IPS-NIHi7 (cell line): ENCODE measurements around the gene FHIT.
"Not testable (repeated sequence)": the region's sequence is repeated elsewhere in the genome, so short reads cannot be mapped to it uniquely, and the experiment has no call there.

Experiments used
- DNase-seq: peaks from one replicate; pipeline ENCODE4 v3.0.0; 2012; ENCODE audit warnings: mixed read lengths; ENCODE audit errors: extremely low spot score

The FHIT gene

DNA sequence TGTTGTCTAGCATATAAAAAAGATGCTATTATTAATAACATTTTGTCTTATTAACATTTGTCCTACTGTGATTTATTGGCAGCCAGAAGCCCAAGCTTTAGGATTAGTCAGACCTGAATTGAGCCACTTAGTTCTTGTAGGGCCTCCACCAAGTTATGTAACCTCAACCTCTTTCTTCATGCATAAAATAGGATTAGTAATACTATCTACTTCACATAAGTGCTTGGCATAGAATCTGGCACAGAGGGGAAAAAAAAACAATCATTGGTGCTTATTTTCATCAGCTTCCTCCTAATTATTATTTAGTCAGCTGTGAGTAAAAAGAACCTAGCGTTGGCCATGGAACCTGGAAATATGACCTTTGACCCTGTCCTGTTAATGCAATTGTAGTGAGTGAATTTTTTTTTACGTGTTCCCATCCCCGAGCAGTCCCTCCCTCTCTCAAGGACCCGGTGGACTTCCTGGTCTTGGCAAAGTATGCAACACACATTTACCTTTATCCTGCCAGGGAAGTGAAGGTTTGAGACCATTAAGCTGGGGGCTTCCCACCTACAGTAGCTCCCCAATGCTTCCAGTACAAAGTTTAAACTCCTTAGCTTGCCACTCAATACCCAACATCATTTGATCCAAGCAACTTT, 136.8 kb downstream of the FHIT start:
- no peak for DNase-seq

DNA sequence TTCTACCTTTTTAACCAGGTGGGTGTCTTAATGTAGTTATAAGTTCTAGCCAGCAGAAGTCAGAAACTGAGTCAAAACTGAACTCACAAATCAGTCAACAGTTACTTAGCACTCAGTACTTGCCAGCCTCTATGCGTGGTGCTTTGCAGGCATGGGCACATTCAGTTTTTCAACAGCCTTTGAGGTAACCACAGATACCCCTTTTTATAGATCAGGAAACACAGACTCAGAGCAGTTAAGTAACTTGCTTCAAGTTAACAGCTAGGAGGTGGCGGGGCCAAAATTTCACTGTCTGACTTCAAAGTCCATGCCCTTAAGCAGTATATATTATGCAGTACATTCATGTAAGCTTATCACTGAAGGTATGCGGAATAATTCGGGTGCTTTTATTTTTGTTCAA, 139.4 kb downstream of the FHIT start:
- no peak for DNase-seq

DNA sequence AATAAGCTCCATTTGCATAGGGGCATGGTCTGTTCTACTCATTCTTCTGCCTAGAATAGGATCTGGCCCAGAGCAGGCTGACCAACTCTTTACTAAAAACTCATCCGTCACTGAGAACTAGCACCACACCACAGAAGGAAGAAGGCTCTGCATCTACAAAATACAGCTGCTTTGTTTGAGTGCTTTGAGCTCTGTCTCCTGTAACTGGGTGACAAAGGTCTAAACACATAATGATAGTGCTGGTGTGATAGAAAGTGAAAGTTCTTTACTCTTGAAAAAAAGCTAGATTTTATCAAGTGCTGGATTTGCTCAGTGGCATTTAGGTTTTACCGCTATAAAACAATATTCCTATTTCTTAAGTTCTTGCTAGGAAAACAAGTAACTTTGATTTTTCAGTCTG, 140.7 kb downstream of the FHIT start:
- DNase-seq, result no peak

DNA sequence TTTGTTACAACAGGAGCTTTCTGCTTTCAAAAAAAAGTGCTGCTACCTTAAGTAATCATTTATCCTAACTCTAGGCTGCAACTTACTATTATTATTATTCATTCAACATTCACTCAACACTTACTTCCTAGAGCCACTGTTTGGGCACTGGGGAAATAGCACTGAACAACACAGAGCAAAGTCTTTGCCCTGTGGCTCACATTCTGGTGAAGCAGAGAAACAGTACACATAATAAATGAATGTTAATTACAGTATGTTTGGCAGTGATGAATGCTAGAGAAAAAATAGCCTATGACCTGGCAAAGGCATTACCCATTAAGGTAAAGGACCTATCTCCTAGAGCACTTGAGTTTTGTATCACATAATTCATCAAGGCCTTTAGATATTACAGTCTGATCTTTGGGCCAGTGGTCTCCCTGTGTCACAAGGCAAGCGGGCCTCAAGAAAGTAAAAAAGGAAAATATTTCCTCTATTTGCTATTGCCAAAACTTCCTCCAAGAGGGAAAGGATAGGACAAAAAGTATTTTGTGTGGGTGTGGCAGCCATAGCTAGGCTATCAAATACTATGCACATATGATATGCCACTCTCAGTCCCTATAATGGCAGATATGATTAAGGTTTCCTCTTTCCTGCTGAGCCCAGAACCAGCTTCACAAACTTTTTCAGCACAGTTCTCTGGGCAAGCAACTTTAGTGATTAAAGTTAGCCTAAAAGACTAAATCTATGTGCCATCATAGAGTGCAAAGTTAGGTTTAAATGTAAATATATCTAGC, 142.8 kb downstream of the FHIT start:
- DNase-seq, result no peak

DNA sequence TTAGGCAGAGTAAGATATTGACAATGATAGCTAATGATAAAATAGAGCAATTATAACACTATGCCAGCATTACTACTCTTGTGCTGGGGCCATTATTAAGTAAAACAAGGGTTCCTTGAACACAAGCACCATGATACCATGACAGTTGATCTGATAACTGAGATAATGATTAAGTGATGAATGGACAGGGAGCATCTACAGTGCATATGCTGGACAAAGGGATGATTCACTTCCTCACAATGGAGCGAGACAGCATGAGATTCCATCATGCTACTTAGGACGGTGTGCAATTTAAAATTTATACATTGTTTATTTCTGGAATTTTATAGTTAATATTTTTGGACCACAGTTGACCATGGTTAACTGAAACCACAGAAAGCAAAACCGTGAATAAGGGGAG, 156.6 kb downstream of the FHIT start:
- no peak for DNase-seq

DNA sequence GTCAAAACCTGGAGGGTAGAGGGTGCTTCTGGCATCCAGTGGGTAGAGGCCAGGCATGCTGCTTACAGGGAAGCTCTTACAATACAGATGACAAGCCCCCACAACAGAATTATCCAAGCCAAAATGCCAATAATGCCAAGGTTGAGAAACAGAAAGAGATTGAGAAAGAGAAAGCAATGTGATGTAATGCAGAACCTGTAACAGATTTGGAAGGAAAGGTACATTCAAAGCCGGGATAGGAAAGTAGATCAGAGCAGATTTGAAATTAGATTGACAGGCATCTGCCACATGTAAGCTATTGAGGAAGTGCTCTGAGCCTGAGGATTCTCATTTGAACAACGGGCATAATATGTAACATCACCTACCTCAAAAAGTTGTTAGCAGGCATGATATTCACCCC, 157.9 kb downstream of the FHIT start:
- DNase-seq, result no peak

DNA sequence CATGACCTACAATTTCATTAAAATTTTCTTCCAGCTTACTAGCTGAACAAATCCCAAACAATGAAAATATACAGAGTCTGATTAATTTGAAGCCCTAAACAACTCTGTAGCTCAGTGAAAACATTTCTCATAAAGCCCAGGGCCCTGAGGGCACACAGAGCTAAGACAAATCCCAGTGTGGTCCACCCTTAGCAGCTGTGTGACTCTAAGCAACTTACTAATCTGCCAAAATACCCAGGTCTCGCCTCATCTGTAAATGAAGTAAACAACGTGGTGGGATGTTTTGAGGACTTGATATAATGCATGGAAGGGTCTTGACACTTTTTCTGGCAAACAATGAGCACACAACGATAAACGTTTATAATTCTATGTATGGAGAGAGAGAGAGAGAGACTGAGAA, 158.4 kb downstream of the FHIT start:
- no peak for DNase-seq

DNA sequence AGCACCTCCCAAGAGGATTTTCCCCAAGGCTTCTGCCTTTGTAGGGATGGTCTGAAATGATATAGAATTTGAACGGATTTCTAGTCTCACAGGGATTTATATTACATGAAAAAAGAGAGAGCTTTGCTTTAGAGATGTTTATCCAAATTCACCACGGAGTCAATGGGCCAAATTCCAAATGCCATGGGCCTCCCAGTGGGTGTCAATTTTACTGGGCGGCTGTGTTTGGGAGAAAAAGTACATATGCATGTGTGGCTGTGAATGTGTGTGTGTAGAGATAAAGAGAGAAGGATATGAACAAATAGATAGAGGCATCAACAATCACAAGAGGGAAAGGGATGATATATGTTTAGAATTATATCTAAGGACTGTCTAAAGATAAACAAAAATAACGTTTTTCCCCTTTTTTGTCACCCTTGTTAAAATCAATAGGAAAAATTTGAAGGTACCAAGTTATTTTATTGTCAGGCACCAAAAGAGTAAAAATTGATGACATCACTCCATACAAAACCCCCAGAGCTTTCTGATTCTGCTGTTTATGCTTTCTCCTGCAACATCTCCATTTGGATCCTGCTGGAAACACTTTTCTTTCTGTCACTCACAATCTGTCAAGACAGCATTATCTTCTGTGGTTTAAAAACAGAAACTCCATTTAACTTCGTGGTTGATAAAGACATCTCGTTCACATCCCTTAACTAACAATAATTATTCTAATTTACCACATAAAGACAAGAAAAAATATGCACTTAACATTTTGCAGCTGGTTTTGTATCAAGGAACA, 160.7 kb downstream of the FHIT start:
- no peak for DNase-seq

DNA sequence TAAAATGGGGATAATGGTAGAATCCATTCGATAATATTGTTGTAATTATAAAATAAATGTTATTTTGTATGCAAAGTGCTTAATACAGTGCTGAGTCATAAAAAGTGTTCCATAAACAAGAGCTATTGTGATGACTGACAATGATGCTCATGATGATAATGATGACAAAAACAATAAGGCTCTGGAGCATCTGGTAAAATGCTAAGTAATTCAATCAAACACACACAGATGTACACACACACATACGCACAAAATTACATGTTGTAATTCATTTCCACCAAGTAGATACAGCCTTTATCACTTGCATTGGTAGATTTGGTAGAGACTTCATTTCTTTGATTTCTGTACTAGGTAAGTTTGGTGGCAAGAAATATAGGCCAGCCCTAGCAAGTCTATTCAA, 163.8 kb downstream of the FHIT start:
- no peak for DNase-seq

DNA sequence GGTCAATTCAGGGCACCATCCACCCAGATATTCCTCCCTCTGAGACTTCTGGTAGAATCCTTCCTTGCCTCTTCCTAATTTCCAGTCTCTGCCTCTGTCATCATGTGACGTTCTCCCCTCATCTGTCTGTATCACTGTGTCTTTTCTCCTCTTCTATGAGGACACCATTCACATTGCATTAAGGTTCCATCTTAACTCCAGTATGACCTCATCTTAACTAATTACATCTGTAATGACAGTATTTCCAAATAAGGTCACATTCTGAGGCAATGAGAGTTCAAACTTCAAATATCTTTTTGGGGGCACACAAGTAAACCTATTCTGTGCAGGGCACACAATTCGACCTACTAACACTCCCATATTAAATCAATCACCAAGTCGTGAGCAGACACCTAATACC, 169.7 kb downstream of the FHIT start:
- no peak for DNase-seq

DNA sequence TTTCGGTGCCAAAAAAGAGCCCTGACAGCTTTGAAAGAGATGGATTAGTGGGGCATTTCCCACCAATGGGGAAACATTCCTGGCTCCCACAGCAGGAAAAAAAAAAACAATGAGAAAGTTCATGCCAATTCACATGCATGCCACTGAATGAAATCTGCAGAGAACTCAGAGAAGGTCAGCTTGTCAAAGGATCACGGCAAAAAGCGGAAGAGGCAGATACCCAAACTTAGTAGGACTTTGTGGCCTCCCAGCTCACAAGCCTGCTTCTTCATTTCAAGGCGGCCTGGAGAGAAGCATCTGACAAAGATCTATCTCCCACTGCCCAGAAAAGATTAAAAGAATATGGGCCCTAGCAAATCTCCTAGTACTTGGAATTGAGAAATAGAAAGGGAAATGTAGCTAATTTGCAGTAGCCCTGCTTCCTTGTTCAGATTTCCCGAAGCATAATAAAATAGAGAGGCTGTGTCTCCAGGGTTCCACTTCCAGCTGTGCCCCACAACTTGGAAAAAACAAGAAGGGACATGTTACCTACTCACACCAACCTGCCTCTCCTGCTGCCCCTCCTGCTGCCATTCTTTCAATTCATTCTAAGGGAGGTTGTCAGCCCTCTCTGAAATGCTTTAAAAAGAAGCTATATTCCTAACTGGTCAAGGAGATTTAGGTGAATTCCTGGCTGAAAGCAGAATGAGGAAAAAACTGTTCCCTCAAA, 170.4 kb downstream of the FHIT start:
- no peak for DNase-seq

DNA sequence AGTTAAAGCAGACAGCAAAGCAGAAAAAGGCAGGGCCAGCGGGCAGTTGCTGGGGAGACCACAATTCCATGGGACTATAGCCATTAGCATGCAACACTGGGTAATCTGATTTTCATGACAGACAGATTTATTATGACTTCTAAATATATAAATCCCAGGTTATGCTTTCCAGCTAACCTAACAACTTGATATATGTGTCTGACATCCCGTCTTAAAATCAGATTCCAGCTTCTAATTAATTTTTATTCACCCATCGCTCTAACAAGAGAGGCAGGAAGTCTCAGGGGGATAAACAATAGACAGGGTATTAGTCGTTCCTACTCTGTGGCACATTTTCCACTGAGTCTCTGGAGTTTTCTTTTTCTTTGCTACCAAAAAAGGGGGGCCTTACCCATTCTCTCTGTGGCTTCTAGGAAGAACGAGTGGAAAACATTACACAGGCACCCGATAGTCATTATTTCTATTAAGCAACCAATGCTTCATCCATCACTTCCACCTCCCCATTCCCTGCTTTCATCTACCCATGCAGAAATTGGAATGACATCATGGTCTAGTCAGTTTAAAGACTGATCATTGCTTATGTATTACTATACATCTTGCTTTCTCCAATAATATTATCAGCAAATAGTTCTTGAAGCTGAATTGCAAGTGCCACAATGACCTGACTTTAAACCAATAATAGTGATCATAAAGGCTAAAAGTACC, 173.1 kb downstream of the FHIT start:
- no peak for DNase-seq

DNA sequence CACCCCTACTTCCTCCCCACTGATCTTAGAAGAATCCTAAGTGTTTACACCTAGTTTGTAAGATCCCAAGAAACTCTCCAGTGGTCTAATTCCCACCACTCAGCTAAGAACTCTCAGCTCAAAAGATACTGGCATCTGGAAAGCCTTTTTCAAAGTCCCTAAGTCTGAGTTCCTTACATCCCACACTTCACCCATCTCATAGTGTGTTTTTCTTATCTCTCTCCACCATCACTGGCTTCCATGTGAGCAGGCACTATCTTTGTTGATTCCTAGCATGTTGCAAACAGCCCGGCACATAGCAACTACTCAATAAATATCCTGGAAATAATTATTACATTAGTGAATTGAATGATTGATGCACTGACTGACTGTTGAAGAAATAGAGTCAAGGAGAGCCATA, 173.7 kb downstream of the FHIT start:
- no peak for DNase-seq

DNA sequence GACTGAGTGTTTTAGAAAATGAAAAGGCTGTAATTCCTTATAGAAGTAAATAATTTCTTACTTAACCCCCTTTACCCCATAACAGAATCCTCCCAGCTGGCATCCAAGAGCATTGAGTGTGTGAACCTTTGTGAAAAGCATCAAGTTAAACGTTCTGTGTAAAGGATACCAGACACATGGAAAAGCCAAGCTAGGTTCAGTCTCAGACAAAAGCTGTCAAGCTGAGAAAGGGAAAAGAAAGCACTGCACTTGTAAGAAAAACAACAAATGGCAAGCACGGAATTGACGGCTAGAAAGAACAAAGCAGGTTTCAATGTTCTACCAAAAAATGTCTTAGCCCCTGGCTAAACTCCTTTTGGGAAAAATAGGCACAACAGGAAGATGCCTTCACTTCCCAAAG, 176.5 kb downstream of the FHIT start:
- no peak for DNase-seq

DNA sequence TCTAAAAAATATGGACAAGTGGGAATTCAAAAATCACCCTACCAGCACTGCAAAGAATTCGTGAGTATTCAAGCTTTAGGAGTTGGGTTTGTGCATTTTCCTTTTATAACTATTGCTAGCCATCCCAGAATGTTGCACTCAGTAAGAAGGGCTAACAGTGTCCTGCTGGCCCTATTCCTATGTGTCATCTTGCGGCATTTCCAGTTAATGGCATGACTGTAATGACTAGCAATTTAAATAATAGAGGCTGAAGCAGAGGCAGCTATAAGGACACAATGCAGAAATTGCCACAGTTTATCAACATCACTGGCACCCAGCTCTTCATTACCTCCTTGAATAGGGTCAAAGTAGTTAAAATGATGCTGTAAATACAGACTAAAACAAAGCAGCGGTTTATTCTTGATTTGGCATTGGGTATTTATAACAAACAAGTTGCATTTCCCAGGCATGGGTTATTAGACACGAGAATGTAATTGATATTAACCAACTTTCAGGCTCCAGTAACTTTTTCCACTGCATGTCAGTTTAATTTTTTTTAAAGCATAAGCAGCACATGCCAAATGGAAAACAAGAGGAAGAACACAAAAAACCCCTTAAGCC, 177.6 kb downstream of the FHIT start:
- DNase-seq, result no peak

DNA sequence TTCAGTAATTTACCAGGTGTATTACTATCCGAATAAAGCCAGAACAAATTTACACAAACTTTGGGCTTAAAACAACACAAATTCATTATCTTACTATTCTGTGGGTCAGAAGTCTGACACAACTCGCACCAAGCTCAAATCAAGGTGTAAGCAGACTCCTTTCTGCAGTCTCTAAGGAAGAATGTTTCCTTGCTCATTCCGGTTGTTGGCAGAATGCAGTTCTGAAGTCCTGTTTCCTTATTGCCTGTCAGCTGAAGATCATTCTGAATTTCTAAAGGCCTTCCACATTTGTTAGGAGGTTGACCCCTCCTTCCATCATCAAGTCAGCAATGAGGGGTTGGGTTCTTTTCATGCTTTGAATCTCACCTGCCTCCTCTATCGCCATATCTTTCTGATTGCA, 183.2 kb downstream of the FHIT start:
- DNase-seq, result no peak

DNA sequence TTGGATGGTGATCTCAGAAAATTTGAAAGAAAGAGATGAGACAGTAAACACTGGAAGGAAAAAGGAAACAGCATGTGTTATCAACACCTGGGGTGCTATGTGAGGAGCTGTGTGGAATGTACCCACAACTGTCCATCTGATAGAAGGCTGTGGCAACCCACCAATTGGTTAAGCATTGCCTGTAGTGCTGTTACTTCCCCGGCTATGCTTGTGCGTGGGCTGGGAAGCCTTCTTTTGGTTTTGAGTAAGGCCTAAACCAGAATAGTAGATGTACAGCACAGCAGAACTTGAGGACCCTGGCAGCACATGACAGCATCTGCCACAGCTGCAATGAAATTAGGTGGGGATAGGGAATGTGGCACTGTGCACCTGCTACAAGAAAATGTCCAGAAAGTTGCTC, 184.5 kb downstream of the FHIT start:
- DNase-seq, result no peak

DNA sequence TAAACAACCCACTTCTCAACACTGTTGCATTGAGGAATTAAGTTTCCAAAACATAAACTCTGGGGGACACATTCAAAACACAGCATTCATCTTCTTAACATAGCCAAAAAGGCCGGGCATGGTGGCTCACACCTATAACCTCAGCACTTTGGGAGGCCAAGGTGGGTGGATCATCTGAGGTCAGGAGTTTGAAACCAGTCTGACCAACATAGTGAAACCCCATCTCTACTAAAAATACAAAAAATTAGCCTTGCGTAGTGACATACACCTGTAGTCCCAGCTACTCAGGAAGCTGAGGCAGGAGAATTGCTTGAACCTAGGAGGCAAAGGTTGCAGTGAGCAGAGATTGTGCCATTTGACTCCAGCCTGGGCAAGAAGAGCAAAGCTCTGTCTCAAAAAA, 185.0 kb downstream of the FHIT start:
- DNase-seq, result not testable (repeated sequence)

DNA sequence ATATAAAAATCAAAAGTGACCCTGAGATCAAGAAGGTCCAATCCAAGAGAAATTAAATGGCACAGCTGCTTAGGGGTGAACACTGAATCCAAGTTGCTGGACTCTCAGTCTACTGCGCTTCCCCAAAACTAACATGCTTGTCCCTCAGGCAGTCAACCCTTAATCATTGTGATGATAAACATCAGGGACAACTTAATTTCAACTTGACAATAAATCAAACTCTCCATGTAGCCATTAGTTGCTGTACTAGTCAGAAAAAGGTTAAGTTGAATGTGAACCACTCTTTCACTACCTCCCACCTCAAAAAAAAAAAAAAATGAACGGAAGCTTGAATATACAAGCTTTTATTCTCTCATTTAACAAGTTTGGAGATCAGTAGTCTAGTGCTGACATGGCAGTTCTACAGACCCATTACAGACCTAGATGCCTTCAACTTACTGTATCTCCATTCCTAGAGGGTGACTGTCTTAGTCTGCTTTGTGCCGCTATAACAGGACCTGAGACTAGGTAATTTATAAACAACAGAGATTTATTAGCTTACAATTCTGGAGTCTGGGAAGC, 185.7 kb downstream of the FHIT start:
- DNase-seq, result no peak

DNA sequence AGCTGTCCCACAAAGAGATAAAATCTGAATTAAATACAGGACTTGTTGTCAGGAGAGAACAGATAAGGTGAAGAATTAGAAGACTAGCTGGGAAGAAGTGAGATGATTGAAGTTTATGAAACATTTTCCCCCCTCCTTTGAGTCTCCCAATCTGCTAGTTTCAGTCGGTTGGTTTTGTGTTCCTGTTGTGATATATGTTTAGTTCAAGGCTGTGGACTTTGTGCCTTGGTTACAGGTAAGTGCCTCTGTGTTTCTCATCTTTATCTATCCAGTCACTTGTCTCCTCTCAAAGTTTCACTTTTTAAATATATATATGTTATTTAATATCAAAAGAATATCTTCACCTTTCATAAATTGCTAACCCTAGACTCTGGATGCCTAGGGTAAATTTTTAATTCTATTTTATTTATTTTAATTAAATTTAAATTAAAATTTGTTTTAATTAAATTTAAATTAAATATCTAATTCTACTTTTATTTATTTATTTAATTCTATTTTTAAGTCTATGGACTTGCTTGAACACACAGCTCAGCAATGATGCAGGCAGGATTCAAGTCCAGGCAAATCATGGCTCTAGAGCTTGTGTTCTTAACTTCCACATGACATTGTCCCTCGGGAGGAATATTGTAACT, 190.0 kb downstream of the FHIT start:
- no peak for DNase-seq
